Measurements from ENCODE around the gene SP110.

SP110 gene

DNA sequence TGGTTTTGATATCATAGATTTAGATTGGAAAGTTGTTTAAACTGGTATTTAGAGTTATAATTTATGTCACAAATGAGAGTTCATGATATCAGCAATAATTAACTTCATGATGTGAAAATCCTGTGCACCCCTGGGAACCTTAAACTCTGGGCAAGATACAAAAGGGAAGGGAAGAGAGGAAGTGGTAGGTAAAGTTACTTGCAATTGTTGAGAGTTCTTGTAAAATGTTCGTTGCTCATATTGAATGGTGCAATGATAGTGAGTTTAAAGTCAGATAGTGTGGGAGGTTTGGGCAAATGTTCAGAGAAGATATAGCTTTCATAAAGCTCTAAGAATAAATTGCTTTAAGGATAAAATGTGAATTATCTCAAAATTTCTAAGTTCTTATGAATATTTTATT, 75.4 kb downstream of the SP110 start:
- Histone ChIP-seq H3K9ac (ENCODE audit: low read depth, low read length) (no peak overlapping the region), H3K36me3 (ENCODE audit: control insufficient read depth, insufficient read depth, low read length) (no peaks in the 10 kb centered on the region), H3K27ac (ENCODE audit: low read depth, low read length) (no peak overlapping the region), H3K27me3 (ENCODE audit: control insufficient read depth, insufficient read depth, low read length) (no peaks in the 10 kb centered on the region), H3K9me3 (ENCODE audit: control insufficient read depth, insufficient read depth, low read length) (peaks cover 27% of the 10 kb centered on the region), H3K4me3 (ENCODE audit: low read depth, low read length) (no peak overlapping the region), H3K4me1 (ENCODE audit: control insufficient read depth, insufficient read depth, low read length) (no peaks in the 10 kb centered on the region)

DNA sequence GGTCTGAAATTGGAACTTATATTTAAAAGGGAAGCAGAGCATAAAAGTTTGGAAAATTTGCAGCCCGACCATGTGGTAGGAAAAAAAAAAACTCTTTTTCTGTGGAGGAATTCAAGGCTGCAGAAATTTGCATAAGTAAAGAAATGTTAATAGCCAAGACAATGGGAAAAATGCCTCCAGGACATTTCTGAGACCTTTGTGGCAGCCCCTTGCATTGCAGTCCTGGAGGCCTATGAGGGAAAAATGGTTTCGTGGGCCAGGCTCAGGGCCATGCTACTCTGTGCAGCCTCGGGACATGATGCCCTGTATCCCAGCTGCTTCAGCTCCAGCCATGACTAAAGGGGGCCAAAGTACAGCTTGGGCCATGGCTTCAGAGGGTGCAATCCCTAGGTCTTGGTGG, 79.1 kb downstream of the SP110 start:
- no peaks in the 10 kb centered on the region for H3K4me1 ChIP-seq (ENCODE audit: control insufficient read depth, insufficient read depth, low read length)
- H3K27ac ChIP-seq (ENCODE audit: low read depth, low read length), result peak overlapping the region; percentile 27
- no peaks in the 10 kb centered on the region for H3K36me3 ChIP-seq (ENCODE audit: control insufficient read depth, insufficient read depth, low read length)
- H3K4me3 ChIP-seq (ENCODE audit: low read depth, low read length), result no peak overlapping the region
- H3K27me3 ChIP-seq (ENCODE audit: control insufficient read depth, insufficient read depth, low read length), result no peaks in the 10 kb centered on the region
- no peak overlapping the region for H3K9ac ChIP-seq (ENCODE audit: low read depth, low read length)
- peaks cover 28% of the 10 kb centered on the region for H3K9me3 ChIP-seq (ENCODE audit: control insufficient read depth, insufficient read depth, low read length)

DNA sequence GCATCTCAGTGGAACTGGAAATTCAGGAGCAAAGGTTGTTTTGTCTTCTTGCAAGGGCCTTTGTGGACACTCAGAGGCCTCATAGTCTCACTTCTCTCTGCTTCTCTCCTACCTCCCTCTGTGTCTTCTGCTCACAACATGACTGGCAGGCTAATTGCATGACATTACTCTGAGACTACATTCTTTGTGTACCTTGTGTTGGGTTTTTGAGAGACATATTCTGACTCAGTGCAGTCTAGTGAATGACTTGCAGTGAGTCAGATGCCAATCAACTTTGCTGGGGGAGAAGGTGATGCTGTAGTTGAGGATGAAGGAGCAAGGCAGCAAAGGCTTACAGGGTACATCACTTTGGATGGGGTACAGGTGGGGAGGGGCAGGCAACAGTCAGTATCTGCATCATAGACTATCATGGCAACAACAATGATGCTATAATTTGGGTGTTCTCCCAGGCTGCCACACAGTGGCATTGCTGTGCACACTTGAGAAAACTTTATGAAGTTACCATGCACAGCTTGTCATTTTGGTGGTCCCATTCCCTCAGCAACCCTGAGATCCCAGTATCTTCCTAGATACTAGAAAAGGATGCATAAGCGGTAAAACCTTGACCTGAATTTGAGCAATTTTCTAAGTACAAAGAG, 81.8 kb downstream of the SP110 start:
- Histone ChIP-seq H3K27ac (ENCODE audit: low read depth, low read length) (no peak overlapping the region), H3K36me3 (ENCODE audit: control insufficient read depth, insufficient read depth, low read length) (no peaks in the 10 kb centered on the region), H3K4me3 (ENCODE audit: low read depth, low read length) (no peak overlapping the region), H3K27me3 (ENCODE audit: control insufficient read depth, insufficient read depth, low read length) (no peaks in the 10 kb centered on the region), H3K4me1 (ENCODE audit: control insufficient read depth, insufficient read depth, low read length) (no peaks in the 10 kb centered on the region), H3K9me3 (ENCODE audit: control insufficient read depth, insufficient read depth, low read length) (peaks cover 28% of the 10 kb centered on the region), H3K9ac (ENCODE audit: low read depth, low read length) (no peak overlapping the region)

DNA sequence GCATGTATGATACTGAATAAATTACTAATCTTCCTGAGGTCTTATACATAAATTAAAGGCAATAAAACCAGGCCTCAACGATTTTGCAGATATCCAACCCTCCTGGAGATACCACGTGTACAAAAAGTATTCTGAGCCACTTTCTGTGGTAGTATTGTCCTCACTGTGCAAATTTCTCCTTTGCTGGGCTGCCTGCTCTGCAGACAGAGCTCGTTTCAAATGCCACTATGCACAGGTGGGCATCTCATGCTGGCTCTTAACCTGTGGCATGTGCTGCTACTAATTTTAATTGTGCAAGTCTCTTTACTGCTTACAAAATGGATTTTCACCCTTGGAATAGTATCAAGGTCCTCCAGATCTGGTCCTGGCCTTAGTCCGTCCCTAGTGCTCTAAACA, 84.7 kb downstream of the SP110 start:
- Histone ChIP-seq H3K27ac (ENCODE audit: low read depth, low read length) (no peak overlapping the region), H3K36me3 (ENCODE audit: control insufficient read depth, insufficient read depth, low read length) (no peaks in the 10 kb centered on the region), H3K9ac (ENCODE audit: low read depth, low read length) (no peak overlapping the region), H3K4me3 (ENCODE audit: low read depth, low read length) (no peak overlapping the region), H3K9me3 (ENCODE audit: control insufficient read depth, insufficient read depth, low read length) (peaks cover 8% of the 10 kb centered on the region), H3K27me3 (ENCODE audit: control insufficient read depth, insufficient read depth, low read length) (no peaks in the 10 kb centered on the region), H3K4me1 (ENCODE audit: control insufficient read depth, insufficient read depth, low read length) (no peaks in the 10 kb centered on the region)

DNA sequence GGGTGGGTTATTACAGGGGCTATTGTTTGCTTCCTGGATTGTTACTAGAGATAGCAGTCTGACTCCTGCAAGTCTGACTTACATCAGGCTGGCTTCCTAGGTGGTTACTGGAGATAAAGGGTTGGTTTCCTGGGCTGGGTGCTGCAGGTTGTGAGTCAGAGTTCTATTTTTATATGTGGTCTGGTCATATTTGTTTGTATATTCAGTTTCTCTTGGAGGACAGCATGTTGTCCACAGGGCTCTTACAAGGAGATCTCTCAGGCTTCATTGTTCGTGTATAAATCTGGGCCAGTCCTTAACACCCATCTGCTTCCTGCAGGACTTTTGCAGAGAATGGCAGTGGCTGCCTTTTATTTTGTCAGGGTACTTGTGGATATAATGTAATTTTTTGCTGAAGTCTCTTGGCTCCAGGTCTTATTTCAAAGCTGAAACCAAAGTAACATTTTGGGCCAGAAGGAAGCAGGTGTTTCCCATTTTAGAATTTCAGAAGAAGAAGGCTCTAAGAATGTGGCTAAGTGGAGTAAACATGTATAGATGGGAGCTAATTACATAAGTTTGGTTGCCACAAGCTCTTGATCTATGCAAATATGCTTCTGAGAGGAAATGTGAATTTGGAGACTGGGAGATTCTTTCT, 85.2 kb downstream of the SP110 start:
- Histone ChIP-seq H3K4me1 (ENCODE audit: control insufficient read depth, insufficient read depth, low read length) (no peaks in the 10 kb centered on the region), H3K9ac (ENCODE audit: low read depth, low read length) (no peak overlapping the region), H3K36me3 (ENCODE audit: control insufficient read depth, insufficient read depth, low read length) (no peaks in the 10 kb centered on the region), H3K9me3 (ENCODE audit: control insufficient read depth, insufficient read depth, low read length) (peaks cover 3% of the 10 kb centered on the region), H3K27ac (ENCODE audit: low read depth, low read length) (no peak overlapping the region), H3K27me3 (ENCODE audit: control insufficient read depth, insufficient read depth, low read length) (no peaks in the 10 kb centered on the region), H3K4me3 (ENCODE audit: low read depth, low read length) (no peak overlapping the region)

DNA sequence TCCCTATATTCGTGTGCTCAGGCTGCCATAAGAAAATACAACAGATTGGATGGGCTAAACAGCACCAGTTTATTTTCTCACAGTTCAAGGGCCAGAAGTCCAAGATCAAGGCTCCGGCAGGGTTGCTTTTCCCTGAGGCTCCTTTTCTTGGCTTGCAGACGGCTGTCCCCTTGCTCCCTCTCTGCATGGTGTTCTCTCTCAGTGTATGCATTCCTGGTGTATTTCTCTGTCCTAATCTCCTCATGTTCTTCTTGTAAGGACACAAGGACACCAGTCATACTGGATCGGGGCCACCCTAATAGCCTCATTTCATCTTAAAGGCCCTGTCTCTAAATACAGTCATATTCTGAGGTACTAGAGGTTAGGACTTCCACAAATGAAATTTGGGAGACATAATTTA, 88.4 kb downstream of the SP110 start:
- Histone ChIP-seq H3K9ac (ENCODE audit: low read depth, low read length) (no peak overlapping the region), H3K9me3 (ENCODE audit: control insufficient read depth, insufficient read depth, low read length) (no peaks in the 10 kb centered on the region), H3K4me1 (ENCODE audit: control insufficient read depth, insufficient read depth, low read length) (no peaks in the 10 kb centered on the region), H3K4me3 (ENCODE audit: low read depth, low read length) (no peak overlapping the region), H3K27me3 (ENCODE audit: control insufficient read depth, insufficient read depth, low read length) (no peaks in the 10 kb centered on the region), H3K27ac (ENCODE audit: low read depth, low read length) (no peak overlapping the region), H3K36me3 (ENCODE audit: control insufficient read depth, insufficient read depth, low read length) (no peaks in the 10 kb centered on the region)

DNA sequence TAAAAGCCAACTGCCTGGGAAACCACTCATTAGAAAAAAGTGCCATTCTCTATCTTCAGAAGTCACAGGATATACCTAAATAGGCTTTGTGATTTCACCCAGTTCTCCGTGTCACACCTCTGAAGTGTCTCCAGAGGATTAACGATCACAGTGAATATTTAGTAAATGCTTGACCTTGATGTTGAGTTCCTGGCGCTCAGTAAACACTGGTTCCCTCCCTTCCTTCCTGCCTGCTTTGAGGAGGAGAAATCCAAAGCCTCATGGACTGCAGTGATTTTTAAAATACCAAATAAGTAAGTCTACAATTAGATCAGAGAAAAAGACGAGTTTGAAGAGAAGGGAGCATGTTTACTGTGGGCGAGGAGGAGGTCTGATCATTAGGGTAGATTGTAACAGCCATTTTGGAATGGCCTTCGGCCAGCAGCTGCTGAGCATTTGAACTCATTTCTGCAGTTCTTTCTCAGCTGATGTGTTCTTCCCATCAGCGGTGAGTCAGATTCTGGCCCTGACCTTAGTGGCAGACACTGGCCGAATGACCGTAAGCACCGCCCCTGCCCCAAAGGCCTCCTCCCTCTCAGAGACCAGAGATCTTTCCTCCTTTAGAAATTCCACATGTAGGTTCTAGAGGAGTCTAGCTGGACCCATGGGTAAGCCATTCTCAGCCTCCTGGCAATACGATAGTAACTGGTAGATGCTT, 89.0 kb downstream of the SP110 start:
- H3K4me3 ChIP-seq (ENCODE audit: low read depth, low read length), result no peak overlapping the region
- no peak overlapping the region for H3K9ac ChIP-seq (ENCODE audit: low read depth, low read length)
- H3K27me3 ChIP-seq (ENCODE audit: control insufficient read depth, insufficient read depth, low read length), result no peaks in the 10 kb centered on the region
- H3K4me1 ChIP-seq (ENCODE audit: control insufficient read depth, insufficient read depth, low read length), result no peaks in the 10 kb centered on the region
- no peak overlapping the region for H3K27ac ChIP-seq (ENCODE audit: low read depth, low read length)
- no peaks in the 10 kb centered on the region for H3K36me3 ChIP-seq (ENCODE audit: control insufficient read depth, insufficient read depth, low read length)
- no peaks in the 10 kb centered on the region for H3K9me3 ChIP-seq (ENCODE audit: control insufficient read depth, insufficient read depth, low read length)

DNA sequence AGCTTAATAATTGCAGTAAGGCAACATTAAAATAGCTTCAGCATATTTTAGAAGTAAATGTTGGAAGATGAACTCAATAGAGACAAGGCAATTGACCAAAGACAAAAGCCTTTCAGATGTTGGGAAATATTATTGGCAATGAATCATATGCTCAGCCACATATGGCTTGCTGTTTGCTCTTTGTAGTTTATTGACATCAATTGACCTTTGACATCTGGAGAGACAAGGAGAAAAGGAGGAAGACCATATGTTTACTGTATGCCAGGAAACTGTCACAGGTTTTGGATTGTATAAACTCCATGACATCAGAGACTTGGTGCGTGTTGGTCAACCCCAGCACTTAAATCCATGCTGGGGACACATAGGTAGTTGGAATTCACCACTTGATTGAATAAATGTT, 90.4 kb downstream of the SP110 start:
- Histone ChIP-seq H3K27ac (ENCODE audit: low read depth, low read length) (no peak overlapping the region), H3K9ac (ENCODE audit: low read depth, low read length) (no peak overlapping the region), H3K27me3 (ENCODE audit: control insufficient read depth, insufficient read depth, low read length) (no peaks in the 10 kb centered on the region)

DNA sequence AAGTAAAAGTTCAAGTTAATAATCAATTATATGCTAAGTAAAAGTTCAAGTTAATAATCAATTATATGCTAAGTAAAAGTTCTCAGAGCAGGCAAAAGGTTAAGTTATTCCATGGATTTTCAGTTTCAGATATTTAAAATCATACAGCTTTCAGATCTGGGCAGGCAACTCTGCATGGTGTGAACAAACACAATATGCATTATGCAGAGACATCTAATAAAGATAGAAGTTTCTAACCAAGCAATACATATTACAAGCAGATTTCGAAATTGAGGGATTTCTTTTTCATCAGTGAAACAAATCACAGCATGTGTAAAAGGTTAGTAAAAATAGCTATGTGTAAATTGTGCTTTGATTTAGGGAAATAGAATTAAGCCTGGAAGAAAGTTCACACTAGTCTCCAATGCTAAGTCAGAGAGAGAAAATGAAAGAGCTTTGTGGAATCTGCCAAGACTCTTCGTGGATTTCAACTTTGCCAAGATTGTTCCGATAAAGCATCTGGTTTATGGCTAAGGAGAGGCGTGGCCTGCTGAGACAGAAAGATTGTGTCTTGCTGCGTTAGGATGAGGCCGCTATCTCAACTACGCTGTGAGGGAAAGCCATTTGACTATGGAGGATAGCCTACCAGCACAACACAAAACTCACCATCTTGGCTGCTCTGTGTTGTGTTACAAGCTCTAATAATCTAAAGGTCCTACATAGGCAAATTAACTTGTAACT, 91.0 kb downstream of the SP110 start:
- H3K4me1 ChIP-seq (ENCODE audit: control insufficient read depth, insufficient read depth, low read length), result no peaks in the 10 kb centered on the region
- H3K27ac ChIP-seq (ENCODE audit: low read depth, low read length), result no peak overlapping the region
- no peak overlapping the region for H3K9ac ChIP-seq (ENCODE audit: low read depth, low read length)

More for the DNA sequence above, 90.4 kb downstream of the SP110 start:
- H3K36me3 ChIP-seq (ENCODE audit: control insufficient read depth, insufficient read depth, low read length), result no peaks in the 10 kb centered on the region
- no peaks in the 10 kb centered on the region for H3K4me1 ChIP-seq (ENCODE audit: control insufficient read depth, insufficient read depth, low read length)
- no peaks in the 10 kb centered on the region for H3K9me3 ChIP-seq (ENCODE audit: control insufficient read depth, insufficient read depth, low read length)
- H3K4me3 ChIP-seq (ENCODE audit: low read depth, low read length), result no peak overlapping the region

DNA sequence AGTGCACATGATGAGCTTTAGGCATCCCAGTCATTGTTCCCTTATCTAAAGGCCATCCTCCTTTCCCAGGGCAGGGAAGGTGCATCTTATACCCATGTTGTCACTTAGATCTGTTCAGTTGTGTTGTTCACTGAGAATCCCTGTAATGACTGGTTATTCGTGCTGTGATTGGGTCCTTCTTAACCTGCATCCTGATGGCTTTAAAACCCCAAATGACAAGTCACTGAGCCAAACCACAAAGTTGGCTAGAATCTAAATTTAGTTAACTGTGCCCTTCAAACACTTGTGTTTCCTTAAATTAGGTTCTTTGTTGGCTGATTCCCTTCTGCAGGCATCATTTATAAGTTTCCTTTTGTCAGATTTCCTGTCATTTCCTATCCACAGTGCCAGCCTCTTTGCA, 92.6 kb downstream of the SP110 start:
- Histone ChIP-seq H3K4me3 (ENCODE audit: low read depth, low read length) (no peak overlapping the region), H3K9me3 (ENCODE audit: control insufficient read depth, insufficient read depth, low read length) (no peaks in the 10 kb centered on the region), H3K36me3 (ENCODE audit: control insufficient read depth, insufficient read depth, low read length) (no peaks in the 10 kb centered on the region), H3K27me3 (ENCODE audit: control insufficient read depth, insufficient read depth, low read length) (no peaks in the 10 kb centered on the region), H3K9ac (ENCODE audit: low read depth, low read length) (no peak overlapping the region), H3K4me1 (ENCODE audit: control insufficient read depth, insufficient read depth, low read length) (no peaks in the 10 kb centered on the region), H3K27ac (ENCODE audit: low read depth, low read length) (no peak overlapping the region)

More for the DNA sequence above, 91.0 kb downstream of the SP110 start:
- no peaks in the 10 kb centered on the region for H3K9me3 ChIP-seq (ENCODE audit: control insufficient read depth, insufficient read depth, low read length)
- H3K36me3 ChIP-seq (ENCODE audit: control insufficient read depth, insufficient read depth, low read length), result no peaks in the 10 kb centered on the region
- no peaks in the 10 kb centered on the region for H3K27me3 ChIP-seq (ENCODE audit: control insufficient read depth, insufficient read depth, low read length)
- H3K4me3 ChIP-seq (ENCODE audit: low read depth, low read length), result no peak overlapping the region
